MM.1S (cell line): ENCODE results near the gene SLC25A28.

ENCODE experiments used
- DNase-seq: peaks from one replicate; pipeline ENCODE4 v3.0.0-alpha.2; 2015
- H2AFZ ChIP-seq: fragments of 300-600 bp; sonication (generic); 2 replicates; pipeline ENCODE4 v1.6.0; 2016; ENCODE audit warnings: antibody characterized with exemption, low read length
- H3F3A ChIP-seq: fragments of 300-600 bp; sonication (generic); 2 replicates; pipeline ENCODE4 v1.6.1; 2016; ENCODE audit warnings: mild to moderate bottlenecking, antibody characterized with exemption, low read length, moderate library complexity, mixed read lengths; ENCODE audit not compliant: insufficient read depth
- H3K27ac ChIP-seq: fragments of 300-600 bp; sonication (generic); 2 replicates; pipeline ENCODE4 v1.5.1; 2016; ENCODE audit warnings: mild to moderate bottlenecking, low read length
- H3K27me3 ChIP-seq: fragments of 300-600 bp; sonication (generic); replicated peaks from 2 replicates; pipeline ENCODE4 v1.6.0; 2016; ENCODE audit warnings: low read length; ENCODE audit not compliant: insufficient read depth
- H3K36me3 ChIP-seq: fragments of 300-600 bp; sonication (generic); replicated peaks from 2 replicates; pipeline ENCODE4 v1.6.1; 2016; ENCODE audit warnings: mild to moderate bottlenecking, low read length, mixed read lengths; ENCODE audit not compliant: insufficient read depth
- H3K4me1 ChIP-seq: fragments of 300-600 bp; sonication (generic); 2 replicates; pipeline ENCODE4 v1.6.1; 2016; ENCODE audit warnings: low read length, mixed read lengths
- H3K4me2 ChIP-seq: fragments of 300-600 bp; sonication (generic); 2 replicates; pipeline ENCODE4 v1.6.0; 2016; ENCODE audit warnings: low read depth, low read length
- H3K4me3 ChIP-seq: fragments of 300-600 bp; sonication (generic); 2 replicates; pipeline ENCODE4 v1.5.1; 2016; ENCODE audit warnings: low read length, mixed read lengths
- H3K79me2 ChIP-seq: fragments of 300-600 bp; sonication (generic); 2 replicates; pipeline ENCODE4 v1.6.1; 2016; ENCODE audit warnings: mixed run types, low read length, mixed read lengths
- H3K9ac ChIP-seq: fragments of 300-600 bp; sonication (generic); 2 replicates; pipeline ENCODE4 v1.6.1; 2016; ENCODE audit warnings: low read length, mixed read lengths
- H3K9me2 ChIP-seq: fragments of 300-600 bp; sonication (generic); replicated peaks from 2 replicates; pipeline ENCODE4 v1.6.1; 2016; ENCODE audit warnings: mild to moderate bottlenecking, low read length, mixed read lengths; ENCODE audit not compliant: insufficient read depth
- H3K9me3 ChIP-seq: fragments of 300-600 bp; sonication (generic); replicated peaks from 2 replicates; pipeline ENCODE4 v1.6.1; 2016; ENCODE audit warnings: mild to moderate bottlenecking, low read length, mixed read lengths; ENCODE audit not compliant: insufficient read depth
- H4K20me1 ChIP-seq: fragments of 300-600 bp; sonication (generic); 2 replicates; pipeline ENCODE4 v1.6.1; 2016; ENCODE audit warnings: mild to moderate bottlenecking, low read length, moderate library complexity, mixed read lengths; ENCODE audit not compliant: insufficient read depth
- EZH2 ChIP-seq: fragments of 300-600 bp; sonication (generic); optimal IDR thresholded peaks from 2 replicates; pipeline ENCODE3; 2017; ENCODE audit warnings: low read depth, mild to moderate bottlenecking, antibody characterized with exemption, low read length, mixed read lengths
- EZH2phosphoT487 ChIP-seq: fragments of 300-600 bp; sonication (generic); IDR thresholded peaks from 2 replicates; pipeline ENCODE4 v1.6.1; 2018; ENCODE audit warnings: antibody characterized with exemption, low read length
- TF ChIP-seq, protein P1 (sequence below): fragments of 300-600 bp; sonication (generic); IDR thresholded peaks from 2 replicates; pipeline ENCODE4 v1.5.1; 2016; ENCODE audit warnings: antibody characterized with exemption, low read length, mixed read lengths

SLC25A28 gene

DNA sequence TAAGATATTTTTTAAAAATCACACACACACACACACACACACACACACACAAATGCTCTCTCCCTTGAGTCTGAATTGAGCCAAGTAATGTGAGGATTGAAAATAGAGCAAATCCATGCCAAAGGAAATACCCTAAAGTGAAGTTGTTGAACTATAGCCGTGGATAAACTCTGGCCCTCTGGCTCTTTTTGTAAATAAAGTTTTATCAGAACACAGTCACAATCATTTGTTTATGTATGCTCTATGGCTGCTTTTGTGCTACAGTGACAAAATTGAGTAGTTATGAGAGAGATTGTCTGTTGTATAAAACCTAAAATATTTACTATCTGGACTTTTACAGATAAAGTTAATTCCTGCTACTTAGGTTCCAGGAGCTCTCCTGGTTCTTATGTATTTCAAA, 48.4 kb downstream of the SLC25A28 start:
- Histone ChIP-seq H3K36me3 (no peaks in the 10 kb centered on the region), H3F3A (no peaks in the 10 kb centered on the region), H3K4me3 (no peak overlapping the region), H3K79me2 (no peaks in the 10 kb centered on the region), H3K9ac (no peak overlapping the region), H2AFZ (no peak overlapping the region), H3K4me1 (no peaks in the 10 kb centered on the region), H3K9me2 (no peaks in the 10 kb centered on the region), H3K27me3 (no peaks in the 10 kb centered on the region), H3K27ac (no peak overlapping the region), H4K20me1 (no peaks in the 10 kb centered on the region), H3K9me3 (no peaks in the 10 kb centered on the region), H3K4me2 (no peak overlapping the region)
- DNase-seq = no peak
- TF ChIP-seq, protein P1, sequence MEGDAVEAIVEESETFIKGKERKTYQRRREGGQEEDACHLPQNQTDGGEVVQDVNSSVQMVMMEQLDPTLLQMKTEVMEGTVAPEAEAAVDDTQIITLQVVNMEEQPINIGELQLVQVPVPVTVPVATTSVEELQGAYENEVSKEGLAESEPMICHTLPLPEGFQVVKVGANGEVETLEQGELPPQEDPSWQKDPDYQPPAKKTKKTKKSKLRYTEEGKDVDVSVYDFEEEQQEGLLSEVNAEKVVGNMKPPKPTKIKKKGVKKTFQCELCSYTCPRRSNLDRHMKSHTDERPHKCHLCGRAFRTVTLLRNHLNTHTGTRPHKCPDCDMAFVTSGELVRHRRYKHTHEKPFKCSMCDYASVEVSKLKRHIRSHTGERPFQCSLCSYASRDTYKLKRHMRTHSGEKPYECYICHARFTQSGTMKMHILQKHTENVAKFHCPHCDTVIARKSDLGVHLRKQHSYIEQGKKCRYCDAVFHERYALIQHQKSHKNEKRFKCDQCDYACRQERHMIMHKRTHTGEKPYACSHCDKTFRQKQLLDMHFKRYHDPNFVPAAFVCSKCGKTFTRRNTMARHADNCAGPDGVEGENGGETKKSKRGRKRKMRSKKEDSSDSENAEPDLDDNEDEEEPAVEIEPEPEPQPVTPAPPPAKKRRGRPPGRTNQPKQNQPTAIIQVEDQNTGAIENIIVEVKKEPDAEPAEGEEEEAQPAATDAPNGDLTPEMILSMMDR = no peak
- TF ChIP-seq EZH2 (no peak), EZH2phosphoT487 (no peak)

DNA sequence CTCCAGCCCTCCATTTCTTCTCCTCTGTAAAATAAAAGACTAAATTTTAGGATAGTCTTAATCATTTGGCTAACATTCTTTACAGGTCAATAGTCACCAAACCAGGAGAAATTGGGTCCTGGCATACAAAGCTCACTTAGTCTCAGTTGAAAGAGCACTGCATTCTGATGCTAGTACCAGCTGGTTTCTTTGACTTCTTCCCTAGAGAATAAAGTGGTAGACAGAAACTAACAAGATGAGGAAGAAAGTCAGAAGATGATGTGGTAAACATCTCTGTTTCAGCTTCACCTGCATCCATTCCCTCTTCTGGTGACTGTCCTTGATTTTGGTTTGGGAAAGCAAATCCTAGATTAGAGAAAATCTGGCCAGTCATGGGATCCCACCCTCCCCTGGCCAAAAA, 50.3 kb downstream of the SLC25A28 start:
- no peak overlapping the region for H2AFZ ChIP-seq
- H3K9ac ChIP-seq = no peak overlapping the region
- no peak overlapping the region for H3K4me2 ChIP-seq

DNA sequence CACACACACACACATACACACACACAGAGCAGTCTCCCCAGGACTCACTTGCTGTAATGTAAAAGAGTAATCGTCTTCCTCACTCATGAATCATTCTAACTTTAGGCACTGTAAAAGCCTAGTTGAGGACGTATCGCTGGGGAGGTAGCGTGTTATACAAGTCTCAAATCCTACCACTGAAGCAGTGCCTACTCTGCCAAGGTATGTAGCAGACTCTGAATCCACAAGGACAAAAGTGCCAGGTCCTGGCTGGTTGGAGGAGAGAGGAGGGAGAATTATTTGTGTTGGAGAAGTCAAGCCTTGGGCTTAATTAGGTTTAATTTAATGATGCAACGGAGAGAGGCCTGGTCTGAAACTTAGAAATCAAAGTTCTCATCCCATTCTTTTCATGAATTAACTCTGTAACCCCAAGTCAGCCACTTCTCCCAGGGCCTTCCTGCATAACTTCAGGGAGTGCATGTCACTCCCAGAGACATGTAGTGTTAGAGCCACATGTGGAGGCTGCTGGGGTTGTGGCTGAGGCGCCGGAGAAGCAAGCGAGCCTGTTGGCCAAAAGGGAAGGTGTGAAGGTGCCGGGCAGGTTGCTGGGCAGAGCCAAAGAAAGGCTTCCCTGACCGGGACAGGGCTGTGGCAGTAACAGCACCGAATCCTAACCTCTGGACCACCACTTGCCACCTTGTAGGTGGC, 50.8 kb downstream of the SLC25A28 start:
- no peaks in the 10 kb centered on the region for H3K79me2 ChIP-seq
- TF ChIP-seq, protein P1 = no peak
- TF ChIP-seq EZH2 (no peak), EZH2phosphoT487 (no peak)
- H3K27ac ChIP-seq = no peak overlapping the region
- H3K4me3 ChIP-seq = no peak overlapping the region
- H3K4me1 ChIP-seq = no peaks in the 10 kb centered on the region
- no peak for DNase-seq
- H3K9me2 ChIP-seq = no peaks in the 10 kb centered on the region
- no peaks in the 10 kb centered on the region for H3K27me3 ChIP-seq
- no peaks in the 10 kb centered on the region for H4K20me1 ChIP-seq
- no peak overlapping the region for H3K9ac ChIP-seq
- H3K36me3 ChIP-seq = no peaks in the 10 kb centered on the region
- no peak overlapping the region for H3K4me2 ChIP-seq
- no peak overlapping the region for H2AFZ ChIP-seq
- H3F3A ChIP-seq = no peaks in the 10 kb centered on the region
- no peaks in the 10 kb centered on the region for H3K9me3 ChIP-seq

More for the DNA sequence above, 50.3 kb downstream of the SLC25A28 start:
- Histone ChIP-seq H3K9me2 (no peaks in the 10 kb centered on the region), H3K4me3 (no peak overlapping the region), H3F3A (no peaks in the 10 kb centered on the region), H3K9me3 (no peaks in the 10 kb centered on the region), H4K20me1 (no peaks in the 10 kb centered on the region), H3K4me1 (no peaks in the 10 kb centered on the region), H3K36me3 (no peaks in the 10 kb centered on the region), H3K79me2 (no peaks in the 10 kb centered on the region), H3K27me3 (no peaks in the 10 kb centered on the region), H3K27ac (no peak overlapping the region)
- TF ChIP-seq, protein P1 = no peak
- TF ChIP-seq EZH2phosphoT487 (no peak), EZH2 (no peak)
- no peak for DNase-seq
